ENCODE results near the gene PGK1.

PGK1 gene

DNA sequence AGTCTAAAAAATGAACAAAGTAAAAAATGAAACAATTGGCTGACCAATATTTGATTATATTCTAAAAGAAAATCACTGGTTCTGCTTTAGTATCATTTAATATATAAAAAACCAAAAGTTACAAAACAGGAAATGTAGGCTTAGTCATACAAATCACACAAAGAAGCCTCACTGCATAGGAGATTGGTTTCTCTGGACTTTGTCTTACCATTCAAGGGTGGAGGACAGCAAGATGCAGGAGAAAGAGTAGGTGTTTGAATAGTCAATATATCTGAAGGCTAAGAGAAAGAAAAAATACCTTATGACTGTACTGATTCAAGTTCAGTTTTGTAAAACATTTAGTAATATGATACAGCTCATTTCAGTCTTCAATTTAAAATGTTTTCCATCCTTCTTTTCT is 64.0 kb downstream of the PGK1 start:
- TF ChIP-seq, protein P1, sequence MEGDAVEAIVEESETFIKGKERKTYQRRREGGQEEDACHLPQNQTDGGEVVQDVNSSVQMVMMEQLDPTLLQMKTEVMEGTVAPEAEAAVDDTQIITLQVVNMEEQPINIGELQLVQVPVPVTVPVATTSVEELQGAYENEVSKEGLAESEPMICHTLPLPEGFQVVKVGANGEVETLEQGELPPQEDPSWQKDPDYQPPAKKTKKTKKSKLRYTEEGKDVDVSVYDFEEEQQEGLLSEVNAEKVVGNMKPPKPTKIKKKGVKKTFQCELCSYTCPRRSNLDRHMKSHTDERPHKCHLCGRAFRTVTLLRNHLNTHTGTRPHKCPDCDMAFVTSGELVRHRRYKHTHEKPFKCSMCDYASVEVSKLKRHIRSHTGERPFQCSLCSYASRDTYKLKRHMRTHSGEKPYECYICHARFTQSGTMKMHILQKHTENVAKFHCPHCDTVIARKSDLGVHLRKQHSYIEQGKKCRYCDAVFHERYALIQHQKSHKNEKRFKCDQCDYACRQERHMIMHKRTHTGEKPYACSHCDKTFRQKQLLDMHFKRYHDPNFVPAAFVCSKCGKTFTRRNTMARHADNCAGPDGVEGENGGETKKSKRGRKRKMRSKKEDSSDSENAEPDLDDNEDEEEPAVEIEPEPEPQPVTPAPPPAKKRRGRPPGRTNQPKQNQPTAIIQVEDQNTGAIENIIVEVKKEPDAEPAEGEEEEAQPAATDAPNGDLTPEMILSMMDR (IDR thresholded peaks at IDR 0.05; ENCODE audit: extremely low read depth, missing control alignments): no peak
- no peak for DNase-seq (ENCODE audit: low spot score)

All from GM20000 (cell line).